Breast epithelium (tissue), 4 donors: Measurements from ENCODE around the gene CERS4. TPM values are rescaled to one million over a fixed set of nuclear protein-coding genes. Genes with fewer than 3 reads are reported as not detected.
"Not testable (repeated sequence)": the region's sequence is repeated elsewhere in the genome, so short reads cannot be mapped to it uniquely, and the experiment has no call there.

Experiments used
- DNase-seq, 2 donors: peaks; one replicate each; pipeline ENCODE4 v3.0.0-alpha.2; 2019; ENCODE audit warnings: low spot score in 2 of 2
- H3K27ac ChIP-seq, 2 donors: fragments of 200-600 bp; sonication (generic) in 1 of 2; one replicate each; pipeline ENCODE4 v1.5.1; 2016 to 2019; ENCODE audit warnings: mild to moderate bottlenecking in 1 of 2
- H3K27me3 ChIP-seq, 2 donors: fragments of 200-600 bp; sonication (generic) in 1 of 2; one replicate each; pipeline versions ENCODE4 v1.5.1 to v1.6.0; 2017 to 2019; ENCODE audit warnings: control low read depth in 1 of 2, mild to moderate bottlenecking in 1 of 2
- H3K36me3 ChIP-seq: fragments of 200-600 bp; one replicate; pipeline ENCODE4 v1.5.1; 2019
- H3K4me1 ChIP-seq, 2 donors: fragments of 200-600 bp; sonication (generic); one replicate each; pipeline ENCODE4 v1.5.1; 2016 to 2019; ENCODE audit warnings: control low read depth in 1 of 2
- H3K4me3 ChIP-seq, 3 donors: fragments of 200-600 bp; sonication (generic); 1 replicate in 2 of 3; 2 replicates in 1 of 3; pipeline ENCODE4 v1.5.1; 2016 to 2019; ENCODE audit warnings: mild to moderate bottlenecking in 3 of 3, moderate library complexity in 2 of 3
- H3K9me3 ChIP-seq, 2 donors: fragments of 200-600 bp; sonication (generic) in 1 of 2; one replicate each; pipeline ENCODE4 v1.5.1; 2016 to 2019; ENCODE audit warnings: control low read depth in 1 of 2
- POLR2A ChIP-seq: fragments of 450-650 bp; IDR thresholded peaks from one replicate; pipeline ENCODE4 v1.6.1; 2016; ENCODE audit warnings: antibody characterized with exemption, mild to moderate bottlenecking, moderate library complexity
- POLR2AphosphoS5 ChIP-seq, 3 donors: sonication (generic); formaldehyde crosslinking; IDR thresholded peaks; one replicate each; pipeline ENCODE4 v1.6.1; 2017; ENCODE audit warnings: antibody characterized with exemption in 3 of 3
- intact Hi-C: fragments of 100-400 bp; cut with DNase I; formaldehyde crosslinking; loops from one replicate; pipeline ENCODE4 v1.15.1; 2023; ENCODE audit warnings: low total_unique reads
- total RNA-seq, 3 donors: library from RNA; depleted of rRNA; stranded (reverse); fragments of >200 nt; gene quantifications; one replicate each; pipeline ENCODE4 v1.1.0, GENCODE V29; 2016
- TF ChIP-seq, protein P1 (sequence below), 3 donors: fragments of 450-650 bp; IDR thresholded peaks; one replicate each; pipeline ENCODE4 v1.5.1; 2016 to 2017; ENCODE audit warnings: antibody characterized with exemption in 3 of 3, mild to moderate bottlenecking in 3 of 3, moderate library complexity in 3 of 3

CERS4 gene
- total RNA-seq, 3 donors from 2014 or later: 26.4 to 141 (median 64.1) TPM

GRCh38 chr19:8220481-8220880, 11.3 kb downstream of the CERS4 start:
- no peak for DNase-seq
- H3K4me3 ChIP-seq: no peak overlapping the region
- no peak overlapping the region for H3K27ac ChIP-seq
- no peaks in the 10 kb centered on the region for H3K9me3 ChIP-seq
- TF ChIP-seq, protein P1, sequence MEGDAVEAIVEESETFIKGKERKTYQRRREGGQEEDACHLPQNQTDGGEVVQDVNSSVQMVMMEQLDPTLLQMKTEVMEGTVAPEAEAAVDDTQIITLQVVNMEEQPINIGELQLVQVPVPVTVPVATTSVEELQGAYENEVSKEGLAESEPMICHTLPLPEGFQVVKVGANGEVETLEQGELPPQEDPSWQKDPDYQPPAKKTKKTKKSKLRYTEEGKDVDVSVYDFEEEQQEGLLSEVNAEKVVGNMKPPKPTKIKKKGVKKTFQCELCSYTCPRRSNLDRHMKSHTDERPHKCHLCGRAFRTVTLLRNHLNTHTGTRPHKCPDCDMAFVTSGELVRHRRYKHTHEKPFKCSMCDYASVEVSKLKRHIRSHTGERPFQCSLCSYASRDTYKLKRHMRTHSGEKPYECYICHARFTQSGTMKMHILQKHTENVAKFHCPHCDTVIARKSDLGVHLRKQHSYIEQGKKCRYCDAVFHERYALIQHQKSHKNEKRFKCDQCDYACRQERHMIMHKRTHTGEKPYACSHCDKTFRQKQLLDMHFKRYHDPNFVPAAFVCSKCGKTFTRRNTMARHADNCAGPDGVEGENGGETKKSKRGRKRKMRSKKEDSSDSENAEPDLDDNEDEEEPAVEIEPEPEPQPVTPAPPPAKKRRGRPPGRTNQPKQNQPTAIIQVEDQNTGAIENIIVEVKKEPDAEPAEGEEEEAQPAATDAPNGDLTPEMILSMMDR (IDR thresholded peaks at IDR 0.05): no peak
- H3K27me3 ChIP-seq: no peaks in the 10 kb centered on the region
- H3K4me1 ChIP-seq: no peaks in the 10 kb centered on the region
- H3K36me3 ChIP-seq: no peaks in the 10 kb centered on the region
- intact Hi-C loops: no loop called here

DNA sequence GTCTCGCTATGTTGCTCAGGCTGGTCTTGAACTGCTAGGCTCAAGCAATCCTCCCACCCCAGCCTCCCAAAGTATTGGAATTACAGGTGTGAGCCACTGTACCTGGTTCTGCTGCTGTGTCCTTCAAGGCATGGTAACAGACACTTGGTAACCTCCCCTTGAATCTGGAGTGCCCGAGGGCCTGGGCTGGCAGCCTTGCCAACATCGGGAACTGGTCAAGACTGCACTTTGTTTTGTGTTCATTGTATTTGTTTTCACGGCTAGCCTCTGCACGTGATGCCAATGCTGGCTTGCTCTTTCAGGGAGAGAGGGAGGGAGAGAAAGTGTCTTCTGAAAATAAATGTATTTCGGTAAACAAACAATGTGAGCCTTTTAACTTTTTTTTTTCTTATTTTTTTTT, 12.0 kb downstream of the CERS4 start:
- H3K4me3 ChIP-seq: no peak overlapping the region
- intact Hi-C loops: no loop called here
- H3K9me3 ChIP-seq: no peaks in the 10 kb centered on the region
- peak overlapping the region in 1 of 2 donors; percentile 68 for H3K27ac ChIP-seq
- TF ChIP-seq, protein P1 (IDR thresholded peaks at IDR 0.05): no peak
- TF ChIP-seq POLR2AphosphoS5 (IDR thresholded peaks at IDR 0.05): peak in 2 of 3 donors; percentile 23 to 68
- H3K36me3 ChIP-seq: no peaks in the 10 kb centered on the region
- peak; percentile 90 to 96 for DNase-seq
- no peaks in the 10 kb centered on the region for H3K4me1 ChIP-seq
- no peaks in the 10 kb centered on the region for H3K27me3 ChIP-seq

- DNase-seq, H3K36me3 ChIP-seq, H3K4me1 ChIP-seq, intact Hi-C loops, H3K4me3 ChIP-seq, H3K27me3 ChIP-seq, H3K27ac ChIP-seq, H3K9me3 ChIP-seq: not testable (repeated sequence)
Observed at GRCh38 chr19:8223442-8223841, 14.3 kb downstream of the CERS4 start.

GRCh38 chr19:8224394-8225145, 15.4 kb downstream of the CERS4 start:
- H3K27me3 ChIP-seq: no peaks in the 10 kb centered on the region
- TF ChIP-seq POLR2AphosphoS5 (IDR thresholded peaks at IDR 0.05) (no peak), POLR2A (no peak)
- TF ChIP-seq, protein P1 (IDR thresholded peaks at IDR 0.05): no peak

GRCh38 chr19:8231073-8231604, 22.0 kb downstream of the CERS4 start:
- H3K36me3 ChIP-seq: no peaks in the 10 kb centered on the region

More at GRCh38 chr19:8224394-8225145, 15.4 kb downstream of the CERS4 start:
- intact Hi-C loops: no loop called here
- Histone ChIP-seq H3K4me3 (no peak overlapping the region), H3K9me3 (no peaks in the 10 kb centered on the region), H3K4me1 (no peaks in the 10 kb centered on the region), H3K27ac (peak overlapping the region in 1 of 2 donors; percentile 42), H3K36me3 (no peaks in the 10 kb centered on the region)
- peak in 1 of 2 donors; percentile 47 for DNase-seq

More at GRCh38 chr19:8231073-8231604, 22.0 kb downstream of the CERS4 start:
- no peak for DNase-seq
- intact Hi-C loops: no loop called here
- H3K27me3 ChIP-seq: no peaks in the 10 kb centered on the region
- H3K27ac ChIP-seq: no peak overlapping the region
- no peak overlapping the region for H3K4me3 ChIP-seq
- no peaks in the 10 kb centered on the region for H3K4me1 ChIP-seq
- TF ChIP-seq POLR2AphosphoS5 (IDR thresholded peaks at IDR 0.05) (no peak), POLR2A (no peak)
- TF ChIP-seq, protein P1 (IDR thresholded peaks at IDR 0.05): no peak
- peaks cover 9 to 12% of the 10 kb centered on the region in 2 donors for H3K9me3 ChIP-seq
